RWPE2 (cell line): ENCODE measurements around the gene PROC.

Source experiments
- ATAC-seq: fragments of 200-7000 bp; cut with Tn5 transposase; 3 replicates; pipeline ENCODE4 v1.9.1; 2021; ENCODE audit warnings: low read depth
- DNase-seq: peaks from one replicate; pipeline ENCODE4 v3.0.0-alpha.2; 2020; ENCODE audit warnings: low spot score
- H3K27ac ChIP-seq: fragments of 450-650 bp; 2 replicates; pipeline ENCODE4 v1.5.1; 2017; ENCODE audit warnings: mild to moderate bottlenecking; ENCODE audit not compliant: poor library complexity, severe bottlenecking
- H3K27me3 ChIP-seq: fragments of 250-450 bp; sonication (Bioruptor Pico); 2 replicates; pipeline ENCODE4 v1.5.1; 2021; ENCODE audit warnings: mild to moderate bottlenecking, moderate library complexity; ENCODE audit not compliant: insufficient read depth, poor library complexity, severe bottlenecking
- H3K36me3 ChIP-seq: fragments of 250-450 bp; sonication (Bioruptor Pico); 2 replicates; pipeline ENCODE4 v1.5.1; 2020; ENCODE audit warnings: low read depth, mild to moderate bottlenecking, moderate library complexity
- H3K4me1 ChIP-seq: fragments of 250-450 bp; sonication (Bioruptor Pico); 2 replicates; pipeline ENCODE4 v1.5.1; 2021; ENCODE audit warnings: mild to moderate bottlenecking, moderate library complexity; ENCODE audit not compliant: insufficient read depth, poor library complexity, severe bottlenecking
- H3K4me3 ChIP-seq: fragments of 250-450 bp; sonication (Bioruptor Pico); 2 replicates; pipeline ENCODE4 v1.5.1; 2021; ENCODE audit warnings: mild to moderate bottlenecking, moderate library complexity; ENCODE audit not compliant: severe bottlenecking
- H3K9me3 ChIP-seq: fragments of 250-450 bp; sonication (Bioruptor Pico); 2 replicates; pipeline ENCODE4 v1.5.1; 2021; ENCODE audit warnings: mild to moderate bottlenecking, moderate library complexity; ENCODE audit not compliant: severe bottlenecking
- CTCF ChIP-seq: fragments of 450-650 bp; IDR thresholded peaks from one replicate; pipeline ENCODE4 v1.5.1; 2017; ENCODE audit warnings: mild to moderate bottlenecking, moderate library complexity; ENCODE audit not compliant: poor library complexity, severe bottlenecking

The PROC gene

GRCh38 chr2:127423880-127424279 lies 5.7 kb downstream of the PROC start:
- H3K27ac ChIP-seq = no peak overlapping the region
- TF ChIP-seq CTCF = peak; percentile 11
- no peaks in the 10 kb centered on the region for H3K9me3 ChIP-seq
- ATAC-seq = no peak
- no peaks in the 10 kb centered on the region for H3K36me3 ChIP-seq
- DNase-seq = no peak
- H3K27me3 ChIP-seq = no peaks in the 10 kb centered on the region
- peaks cover 5% of the 10 kb centered on the region for H3K4me1 ChIP-seq
- H3K4me3 ChIP-seq = peak overlapping the region; percentile 37

- Histone ChIP-seq H3K27me3 (no peaks in the 10 kb centered on the region), H3K9me3 (no peaks in the 10 kb centered on the region), H3K4me3 (no peak overlapping the region), H3K36me3 (no peaks in the 10 kb centered on the region), H3K4me1 (peaks cover 5% of the 10 kb centered on the region), H3K27ac (no peak overlapping the region)
- no peak for TF ChIP-seq CTCF
- DNase-seq (no peak), ATAC-seq (no peak)
Measured at GRCh38 chr2:127424598-127425520, 6.6 kb downstream of the PROC start.

- no peaks in the 10 kb centered on the region for H3K9me3 ChIP-seq
- TF ChIP-seq CTCF = no peak
- H3K27me3 ChIP-seq = no peaks in the 10 kb centered on the region
- H3K4me1 ChIP-seq = peaks cover 5% of the 10 kb centered on the region
- H3K36me3 ChIP-seq = no peaks in the 10 kb centered on the region
- no peak overlapping the region for H3K4me3 ChIP-seq
- no peak for ATAC-seq
- no peak overlapping the region for H3K27ac ChIP-seq
- DNase-seq = no peak
Measured at GRCh38 chr2:127425540-127426490, 7.6 kb downstream of the PROC start.

GRCh38 chr2:127426501-127427354 lies 8.5 kb downstream of the PROC start:
- ATAC-seq (no peak), DNase-seq (no peak)
- Histone ChIP-seq H3K9me3 (no peaks in the 10 kb centered on the region), H3K4me3 (no peak overlapping the region), H3K27me3 (no peaks in the 10 kb centered on the region), H3K4me1 (peaks cover 5% of the 10 kb centered on the region), H3K36me3 (no peaks in the 10 kb centered on the region), H3K27ac (no peak overlapping the region)
- no peak for TF ChIP-seq CTCF
